ENCODE results near the gene VSIG2.

DNA sequence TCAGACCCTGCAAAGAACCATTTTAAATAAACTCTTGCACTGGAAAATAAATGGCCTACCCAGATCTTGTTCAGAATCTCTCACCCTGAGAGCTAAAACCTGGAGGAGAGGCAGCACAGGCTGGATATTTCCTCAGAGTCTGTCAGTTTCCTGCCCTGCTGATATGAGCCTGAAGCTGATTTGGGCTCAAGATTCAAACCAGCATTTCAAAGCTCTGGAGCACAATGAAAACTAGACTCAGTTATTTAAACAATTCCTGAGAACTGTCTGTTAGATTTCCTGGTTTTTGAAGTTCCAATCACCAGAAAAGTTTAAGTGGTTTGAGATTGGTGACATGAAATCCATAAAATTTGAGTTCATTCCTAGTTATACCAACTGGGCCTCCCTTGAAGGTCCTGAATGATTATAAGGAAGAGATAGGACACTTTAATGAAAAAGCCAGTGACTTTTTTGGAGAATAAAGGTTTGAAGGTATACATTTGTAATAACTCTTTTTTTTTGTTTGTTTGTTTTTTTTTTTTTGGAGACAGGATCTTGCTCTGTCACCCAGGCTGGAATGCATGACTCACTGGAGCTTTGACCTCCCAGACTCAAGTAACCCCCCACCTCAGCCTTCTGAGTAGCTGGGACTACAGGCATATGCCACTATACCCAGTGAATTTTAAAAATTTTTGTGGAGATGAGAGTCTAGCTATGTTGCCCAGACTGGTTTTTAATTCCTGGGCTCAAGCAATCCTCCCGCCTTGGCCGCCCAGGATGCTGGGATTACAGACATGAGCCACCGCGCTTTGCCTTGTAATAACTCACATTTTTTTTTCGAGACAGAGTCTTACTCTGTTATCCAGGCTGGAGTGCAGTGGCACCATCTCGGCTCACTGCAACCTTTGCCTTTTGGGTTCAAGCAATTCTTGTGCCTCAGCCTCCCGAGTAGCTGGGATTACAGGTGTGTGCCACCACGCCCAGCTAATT, 18.0 kb upstream of the VSIG2 start:
- TF ChIP-seq, protein P1, sequence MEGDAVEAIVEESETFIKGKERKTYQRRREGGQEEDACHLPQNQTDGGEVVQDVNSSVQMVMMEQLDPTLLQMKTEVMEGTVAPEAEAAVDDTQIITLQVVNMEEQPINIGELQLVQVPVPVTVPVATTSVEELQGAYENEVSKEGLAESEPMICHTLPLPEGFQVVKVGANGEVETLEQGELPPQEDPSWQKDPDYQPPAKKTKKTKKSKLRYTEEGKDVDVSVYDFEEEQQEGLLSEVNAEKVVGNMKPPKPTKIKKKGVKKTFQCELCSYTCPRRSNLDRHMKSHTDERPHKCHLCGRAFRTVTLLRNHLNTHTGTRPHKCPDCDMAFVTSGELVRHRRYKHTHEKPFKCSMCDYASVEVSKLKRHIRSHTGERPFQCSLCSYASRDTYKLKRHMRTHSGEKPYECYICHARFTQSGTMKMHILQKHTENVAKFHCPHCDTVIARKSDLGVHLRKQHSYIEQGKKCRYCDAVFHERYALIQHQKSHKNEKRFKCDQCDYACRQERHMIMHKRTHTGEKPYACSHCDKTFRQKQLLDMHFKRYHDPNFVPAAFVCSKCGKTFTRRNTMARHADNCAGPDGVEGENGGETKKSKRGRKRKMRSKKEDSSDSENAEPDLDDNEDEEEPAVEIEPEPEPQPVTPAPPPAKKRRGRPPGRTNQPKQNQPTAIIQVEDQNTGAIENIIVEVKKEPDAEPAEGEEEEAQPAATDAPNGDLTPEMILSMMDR (IDR thresholded peaks at IDR 0.05): no peak
- no peak for TF ChIP-seq POLR2A (IDR thresholded peaks at IDR 0.05)
